OCI-LY3 (cell line): ENCODE data around the gene CEBPE.

Experiments
- H2AFZ ChIP-seq: fragments of 200-600, 300-600 bp; shearing (Covaris generic); 2 replicates; pipeline ENCODE4 v1.6.0; 2014; ENCODE audit warnings: antibody characterized with exemption, low read depth, low read length
- H3K27ac ChIP-seq: fragments of 200-600, 300-600 bp; sonication (generic); 2 replicates; pipeline ENCODE4 v1.5.1; 2014; ENCODE audit warnings: mild to moderate bottlenecking, low read length, moderate library complexity, mixed read lengths
- H3K27me3 ChIP-seq: fragments of 200-600, 300-600 bp; sonication (generic); 2 replicates; pipeline ENCODE4 v1.6.1; 2014; ENCODE audit warnings: low read depth, low read length, mixed read lengths
- H3K36me3 ChIP-seq: fragments of 200-600, 300-600 bp; sonication (generic); replicated peaks from 2 replicates; pipeline ENCODE3; 2014; ENCODE audit warnings: low read depth, low read length, mixed read lengths
- H3K4me1 ChIP-seq: fragments of 300-600, 200-600 bp; sonication (generic); 2 replicates; pipeline ENCODE4 v1.6.1; 2014; ENCODE audit warnings: low read length, mixed read lengths
- H3K4me2 ChIP-seq: fragments of 200-600, 300-600 bp; sonication (generic); 2 replicates; pipeline ENCODE4 v1.6.1; 2014; ENCODE audit warnings: low read length, mixed read lengths
- H3K4me3 ChIP-seq: fragments of 300-600, 200-600 bp; sonication (generic); 2 replicates; pipeline ENCODE4 v1.5.1; 2014; ENCODE audit warnings: antibody characterized with exemption, mild to moderate bottlenecking, low read length, moderate library complexity
- H3K79me2 ChIP-seq: fragments of 300-600, 200-600 bp; shearing (Covaris generic); 2 replicates; pipeline ENCODE4 v1.6.1; 2014; ENCODE audit warnings: mild to moderate bottlenecking, low read length, mixed read lengths
- H3K9ac ChIP-seq: fragments of 300-600, 200-600 bp; shearing (Covaris generic); 2 replicates; pipeline ENCODE4 v1.6.0; 2014; ENCODE audit warnings: mild to moderate bottlenecking, low read length, moderate library complexity
- H3K9me3 ChIP-seq: fragments of 200-600, 300-600 bp; shearing (Covaris generic); 2 replicates; pipeline ENCODE4 v1.6.1; 2014; ENCODE audit warnings: low read length, mixed read lengths; ENCODE audit not compliant: insufficient read depth
- H4K20me1 ChIP-seq: fragments of 200-600, 300-600 bp; sonication (generic); 2 replicates; pipeline ENCODE4 v1.6.1; 2016; ENCODE audit warnings: low read length, mixed read lengths; ENCODE audit not compliant: insufficient read depth
- CTCF ChIP-seq: fragments of 200-600, 300-600 bp; sonication (generic); IDR thresholded peaks from 2 replicates; pipeline ENCODE4 v1.5.1; 2014; ENCODE audit warnings: antibody characterized with exemption, low read length, low read depth
- EZH2phosphoT487 ChIP-seq: fragments of 200-600 bp; shearing (Covaris generic); IDR thresholded peaks from 2 replicates; pipeline ENCODE4 v1.6.1; 2018; ENCODE audit warnings: antibody characterized with exemption, mixed run types, low read depth

CEBPE gene

GRCh38 chr14:23071921-23072539 lies 47.0 kb downstream of the CEBPE start:
- peak overlapping the region; percentile 97 for H3K4me2 ChIP-seq
- no peak for TF ChIP-seq CTCF
- TF ChIP-seq EZH2phosphoT487, result no peak
- peaks cover 36% of the 10 kb centered on the region for H3K4me1 ChIP-seq
- H4K20me1 ChIP-seq, result peaks cover 4% of the 10 kb centered on the region; the same call in 1 of the 2 replicates
- H3K27ac ChIP-seq, result no peak overlapping the region
- H3K27me3 ChIP-seq, result no peaks in the 10 kb centered on the region
- H3K9ac ChIP-seq, result peak overlapping the region; percentile 75; the same call in 1 of the 2 replicates
- H3K4me3 ChIP-seq, result peak overlapping the region; percentile 79
- no peaks in the 10 kb centered on the region for H3K9me3 ChIP-seq
- peaks cover 46% of the 10 kb centered on the region for H3K79me2 ChIP-seq
- H3K36me3 ChIP-seq, result peaks cover 42% of the 10 kb centered on the region
- H2AFZ ChIP-seq, result no peak overlapping the region

GRCh38 chr14:23071244-23071920 lies 47.7 kb downstream of the CEBPE start:
- Histone ChIP-seq H2AFZ (no peak overlapping the region), H3K36me3 (peaks cover 41% of the 10 kb centered on the region)

GRCh38 chr14:23070262-23071129 lies 48.6 kb downstream of the CEBPE start:
- peak overlapping the region; percentile 20 for H3K27ac ChIP-seq
- H2AFZ ChIP-seq, result no peak overlapping the region
- H3K36me3 ChIP-seq, result peaks cover 44% of the 10 kb centered on the region
- H3K4me1 ChIP-seq, result peaks cover 31% of the 10 kb centered on the region
- H3K4me2 ChIP-seq, result peak overlapping the region; percentile 97
- H3K79me2 ChIP-seq, result peaks cover 61% of the 10 kb centered on the region
- TF ChIP-seq EZH2phosphoT487, result no peak
- no peak for TF ChIP-seq CTCF
- H3K4me3 ChIP-seq, result peak overlapping the region; percentile 79
- no peaks in the 10 kb centered on the region for H3K27me3 ChIP-seq
- peak overlapping the region; percentile 75 for H3K9ac ChIP-seq
- H4K20me1 ChIP-seq, result peaks cover 12% of the 10 kb centered on the region
- H3K9me3 ChIP-seq, result no peaks in the 10 kb centered on the region

More at GRCh38 chr14:23071244-23071920, 47.7 kb downstream of the CEBPE start:
- peaks cover 36% of the 10 kb centered on the region for H3K4me1 ChIP-seq
- H3K9ac ChIP-seq, result peak overlapping the region; percentile 75
- H3K4me3 ChIP-seq, result peak overlapping the region; percentile 79
- H3K27me3 ChIP-seq, result no peaks in the 10 kb centered on the region
- peaks cover 52% of the 10 kb centered on the region for H3K79me2 ChIP-seq
- peaks cover 8% of the 10 kb centered on the region; the same call in 1 of the 2 replicates for H4K20me1 ChIP-seq
- no peak for TF ChIP-seq CTCF
- no peak for TF ChIP-seq EZH2phosphoT487
- peak overlapping the region; percentile 97 for H3K4me2 ChIP-seq
- no peaks in the 10 kb centered on the region for H3K9me3 ChIP-seq
- peak overlapping the region; percentile 20 for H3K27ac ChIP-seq
